Head of caudate nucleus (tissue), 42 donors: Measurements from ENCODE around the gene SYNE1.
"Not testable (repeated sequence)": the region's sequence is repeated elsewhere in the genome, so short reads cannot be mapped to it uniquely, and the experiment has no call there.

Experiments used
- DNase-seq, 42 donors: peaks; one replicate each; pipeline versions ENCODE4 v3.0.0 to v3.0.0-alpha.2; 2020 to 2021; ENCODE audit warnings: mixed read lengths in 7 of 42
- intact Hi-C: fragments of 100-400 bp; cut with DNase I; formaldehyde crosslinking; loops from one replicate; pipeline ENCODE4 v1.15.0; 2022

Gene SYNE1

GRCh38 chr6:152634773-152635172 lies 2.4 kb downstream of the SYNE1 start:
- intact Hi-C loops: loop anchor here (5.0 kb wide), 1 partner anchor 162 kb away; no protein-coding TSS in a partner anchor
- DNase-seq: peak in 21 of 42 donors; percentile 3 to 61 (median 16)

DNA sequence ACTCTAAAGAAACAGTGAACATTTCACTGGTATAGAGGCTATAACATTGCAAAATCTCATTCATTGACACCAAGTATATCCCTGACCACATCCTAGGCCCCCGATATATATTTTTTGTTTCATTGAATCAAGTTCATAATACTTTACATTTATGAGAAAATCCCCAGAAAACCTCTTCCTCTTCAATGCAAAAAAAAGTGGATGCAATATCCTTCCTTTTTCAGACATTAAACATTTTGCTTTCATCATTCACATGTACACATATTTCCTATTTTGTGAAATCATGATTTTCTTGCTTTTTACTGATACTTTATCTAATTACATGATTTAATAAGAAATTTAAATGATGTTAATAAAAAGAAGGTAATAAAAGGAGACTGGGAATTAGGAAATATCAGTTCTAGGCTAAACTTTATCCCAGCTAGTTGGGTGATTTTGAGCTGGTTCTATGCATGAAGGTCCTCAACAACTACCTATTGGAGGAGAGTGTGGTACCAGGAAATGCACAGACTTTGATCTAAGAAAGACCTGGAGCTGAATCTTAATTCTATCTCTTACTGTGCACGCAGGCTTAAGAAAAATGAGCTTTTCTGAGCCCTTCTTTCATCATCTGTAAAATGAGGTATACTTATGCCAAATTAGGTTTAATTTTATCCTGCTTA lies 4.9 kb downstream of the SYNE1 start:
- intact Hi-C loops: no loop called here
- DNase-seq: no peak

DNA sequence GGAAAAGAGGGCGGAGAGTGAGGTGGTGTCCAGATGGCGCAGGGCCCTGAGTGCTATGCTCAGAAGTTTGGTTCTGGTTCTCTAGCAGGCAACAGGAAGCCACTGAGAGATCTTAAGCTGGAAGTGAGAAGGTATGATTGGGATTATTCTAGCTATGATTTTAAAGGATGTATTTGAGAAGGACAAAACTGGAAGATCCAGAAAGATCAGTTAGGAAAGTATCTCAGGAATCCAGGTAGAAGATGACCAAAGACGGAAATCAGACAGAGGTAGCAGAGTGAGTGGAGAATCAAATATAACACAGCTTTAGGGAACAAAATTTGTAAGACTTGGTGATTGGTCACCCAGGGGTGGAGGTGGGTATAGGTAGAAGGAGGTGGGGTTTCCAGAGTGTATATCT lies 5.8 kb downstream of the SYNE1 start:
- intact Hi-C loops: no loop called here
- DNase-seq: no peak

DNA sequence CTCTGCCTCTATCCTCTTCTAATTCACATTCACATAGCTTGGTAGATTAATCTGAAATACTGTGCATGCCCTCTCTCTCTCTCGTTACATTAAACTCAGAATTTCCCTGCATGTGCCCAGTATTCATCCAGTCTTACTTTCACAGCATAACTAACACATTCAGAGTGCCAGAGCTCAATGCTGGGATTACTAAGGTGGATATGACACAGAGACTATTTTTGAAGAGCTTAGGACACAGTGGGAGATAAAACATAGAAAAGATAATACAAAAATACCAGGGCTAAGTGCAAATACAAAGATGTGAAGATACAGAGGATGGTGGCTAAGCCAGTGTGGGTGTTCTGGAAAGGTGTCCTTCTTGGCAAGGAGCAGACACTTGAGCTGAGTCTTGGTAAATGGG lies 6.3 kb downstream of the SYNE1 start:
- no peak for DNase-seq
- intact Hi-C loops: no loop called here

DNA sequence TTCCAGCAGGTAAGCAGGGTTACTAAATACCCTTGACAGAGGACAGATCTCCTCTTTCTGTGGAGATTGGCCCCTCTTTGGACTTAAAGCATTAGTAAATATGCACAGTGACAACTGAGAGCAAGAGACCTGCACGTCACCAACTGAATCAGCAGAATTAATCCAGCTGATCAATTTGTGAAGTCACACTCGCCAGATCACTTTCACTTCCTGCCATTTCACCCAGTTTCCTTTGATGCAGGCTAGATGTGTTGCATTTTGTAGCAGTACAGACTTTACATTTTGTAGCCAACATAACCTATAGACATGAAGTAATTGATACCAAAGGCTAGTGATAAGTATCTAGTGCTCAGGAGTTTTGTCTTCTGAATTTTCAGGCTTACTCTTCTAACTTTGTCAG lies 11.9 kb downstream of the SYNE1 start:
- DNase-seq: no peak
- intact Hi-C loops: no loop called here

DNA sequence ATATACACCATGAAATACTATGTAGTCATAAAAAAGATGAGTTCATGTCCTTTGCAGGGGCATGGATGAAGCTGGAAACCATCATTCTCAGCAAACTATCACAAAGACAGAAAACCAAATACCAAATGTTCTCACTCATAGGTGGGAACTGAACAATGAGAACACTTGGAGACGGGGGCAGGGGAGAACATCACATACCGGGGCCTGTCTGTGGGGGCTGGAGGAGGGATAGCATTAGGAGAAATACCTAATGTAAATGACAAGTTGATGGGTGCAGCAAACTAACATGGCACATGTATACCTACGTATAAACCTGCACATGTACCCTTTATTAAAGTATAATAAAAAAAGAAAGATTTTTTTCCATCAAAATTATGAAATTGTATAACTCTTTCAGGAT lies 22.4 kb downstream of the SYNE1 start:
- intact Hi-C loops: not testable (repeated sequence)
- DNase-seq: peak in 30 of 42 donors; percentile 7 to 70 (median 26)

DNA sequence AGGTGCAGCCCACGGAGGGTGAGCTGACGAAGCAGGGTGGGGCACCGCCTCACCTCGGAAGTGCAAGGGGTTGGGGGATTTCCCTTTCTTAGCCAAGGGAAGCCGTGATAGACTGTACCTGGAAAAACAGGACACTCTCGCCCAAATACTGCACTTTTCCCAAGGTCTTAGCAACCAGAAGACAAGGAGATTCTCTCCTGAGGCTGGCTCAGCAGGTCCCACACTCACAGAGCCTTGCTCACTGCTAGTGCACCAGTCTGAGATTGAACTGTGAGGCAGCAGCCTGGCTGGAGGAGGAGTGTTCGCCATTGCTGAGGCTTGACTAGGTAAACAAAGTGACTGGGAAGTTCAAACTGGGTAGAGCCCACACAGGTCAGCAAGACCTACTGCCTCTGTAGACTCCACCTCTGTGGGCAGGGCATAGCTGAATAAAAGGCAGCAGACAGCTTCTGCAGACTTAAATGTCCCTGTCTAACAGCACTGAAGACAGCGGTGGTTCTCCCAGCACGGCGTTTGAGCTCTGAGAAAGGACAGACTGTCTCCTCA lies 28.0 kb downstream of the SYNE1 start:
- intact Hi-C loops: no loop called here
- DNase-seq: no peak

DNA sequence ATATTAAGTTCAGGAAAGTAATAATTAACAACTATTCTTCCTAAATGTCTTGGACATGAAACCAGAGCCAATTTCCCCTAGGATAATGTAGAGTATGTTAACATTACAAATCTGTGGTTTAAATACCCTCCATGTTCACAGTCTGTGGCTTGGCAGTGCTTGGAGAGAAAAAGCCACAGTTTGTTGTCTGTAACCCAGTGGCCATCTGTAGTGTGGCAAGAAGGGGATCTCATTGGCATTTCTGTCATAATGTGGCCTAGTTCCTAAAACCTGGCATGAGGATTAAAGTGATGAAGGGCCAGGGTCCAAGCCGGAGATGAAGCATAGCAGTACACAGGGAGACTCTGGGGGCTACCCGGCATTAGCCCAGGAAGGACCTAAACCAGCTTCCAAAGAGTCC lies 31.2 kb downstream of the SYNE1 start:
- intact Hi-C loops: no loop called here
- peak in 2 of 42 donors; percentile 5 to 16 for DNase-seq

DNA sequence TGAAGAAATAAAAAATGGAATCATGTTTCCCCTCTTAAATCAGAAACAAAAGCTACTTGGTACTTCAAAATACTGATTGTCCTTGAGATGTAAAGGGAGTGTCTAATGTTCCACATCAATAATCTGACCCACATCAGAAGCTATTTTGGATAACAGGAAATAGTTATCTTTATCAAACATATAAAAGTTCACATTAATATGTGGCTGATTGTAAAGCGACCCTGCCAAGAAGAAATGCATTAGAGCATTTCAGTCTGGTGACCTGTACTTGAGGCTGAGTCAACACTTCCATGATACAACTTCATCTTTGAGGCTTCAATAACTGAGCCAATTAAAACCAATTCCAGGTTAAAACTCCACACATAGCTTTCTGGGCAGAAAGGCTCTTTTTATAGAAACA lies 31.8 kb downstream of the SYNE1 start:
- no peak for DNase-seq
- intact Hi-C loops: no loop called here

DNA sequence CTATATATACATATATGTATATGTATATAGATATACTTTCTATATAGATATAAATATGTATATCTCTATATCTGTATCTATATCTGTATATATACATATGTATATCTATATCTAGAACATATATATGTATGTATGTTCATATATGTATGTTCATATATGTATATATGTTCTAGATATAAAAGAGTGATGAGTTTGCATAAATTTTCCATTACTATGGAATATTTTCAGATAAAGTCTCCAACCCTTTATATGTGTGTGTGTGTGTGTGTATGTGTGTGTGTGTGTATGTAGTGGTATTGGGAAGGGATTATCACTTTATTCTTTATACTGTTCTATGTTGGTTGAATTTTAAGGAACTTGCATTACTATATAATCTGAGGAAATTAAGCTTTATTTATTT lies 33.3 kb downstream of the SYNE1 start:
- DNase-seq: no peak
- intact Hi-C loops: no loop called here

GRCh38 chr6:152600022-152600421 lies 37.1 kb downstream of the SYNE1 start:
- intact Hi-C loops: no loop called here
- DNase-seq: no peak

- intact Hi-C loops: no loop called here
- peak in 36 of 42 donors; percentile 3 to 81 (median 42) for DNase-seq
These were observed 38.1 kb downstream of the SYNE1 start for GRCh38 chr6:152598901-152599537.

- intact Hi-C loops: no loop called here
- no peak for DNase-seq
These were observed 38.7 kb downstream of the SYNE1 start for GRCh38 chr6:152598421-152598820.

- intact Hi-C loops: no loop called here
- DNase-seq: no peak
These were observed 40.4 kb downstream of the SYNE1 start for GRCh38 chr6:152596726-152597125.

GRCh38 chr6:152595499-152595898 lies 41.7 kb downstream of the SYNE1 start:
- peak in 2 of 42 donors; percentile 5 to 16 for DNase-seq
- intact Hi-C loops: no loop called here

GRCh38 chr6:152594701-152595100 lies 42.5 kb downstream of the SYNE1 start:
- no peak for DNase-seq
- intact Hi-C loops: no loop called here

DNA sequence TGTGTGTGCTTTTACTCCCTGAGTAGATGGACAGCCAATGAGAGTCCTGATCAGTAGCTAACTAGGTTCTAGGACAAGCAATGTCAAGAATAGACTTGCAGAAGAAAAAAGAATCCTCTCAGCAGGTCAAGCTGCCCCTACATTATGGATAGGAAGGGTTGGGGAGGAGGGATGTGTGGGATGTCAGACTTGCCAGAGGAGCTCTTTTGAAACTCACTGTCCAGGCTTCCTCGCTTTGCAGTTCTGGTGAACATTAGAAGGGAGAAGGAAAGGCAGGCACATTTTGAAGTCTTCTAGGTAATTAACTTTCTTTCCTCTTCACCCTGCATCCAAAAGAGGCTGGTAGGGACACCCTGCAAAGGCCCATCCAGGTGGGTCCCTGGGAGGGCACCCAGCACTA lies 48.7 kb downstream of the SYNE1 start:
- DNase-seq: no peak
- intact Hi-C loops: no loop called here

DNA sequence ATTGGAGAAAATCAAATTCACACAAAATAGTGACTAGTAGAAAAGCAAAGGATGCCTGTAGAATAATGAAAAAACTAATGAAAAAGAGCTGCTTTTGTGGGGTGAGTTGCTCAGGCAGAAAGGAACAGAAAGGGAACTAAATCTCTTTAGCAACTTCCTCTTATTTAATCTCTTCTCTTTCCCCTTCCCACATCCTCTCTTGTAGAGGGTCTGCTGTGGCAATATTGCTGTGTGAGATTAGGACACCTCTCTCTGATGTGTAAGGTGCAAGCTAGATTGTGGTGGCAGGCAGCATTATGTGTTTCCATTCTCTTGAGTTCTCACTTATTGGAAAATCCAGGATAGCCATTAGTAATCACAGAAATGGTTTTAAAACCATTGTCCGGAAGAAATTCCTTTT lies 49.7 kb downstream of the SYNE1 start:
- intact Hi-C loops: no loop called here
- DNase-seq: no peak

DNA sequence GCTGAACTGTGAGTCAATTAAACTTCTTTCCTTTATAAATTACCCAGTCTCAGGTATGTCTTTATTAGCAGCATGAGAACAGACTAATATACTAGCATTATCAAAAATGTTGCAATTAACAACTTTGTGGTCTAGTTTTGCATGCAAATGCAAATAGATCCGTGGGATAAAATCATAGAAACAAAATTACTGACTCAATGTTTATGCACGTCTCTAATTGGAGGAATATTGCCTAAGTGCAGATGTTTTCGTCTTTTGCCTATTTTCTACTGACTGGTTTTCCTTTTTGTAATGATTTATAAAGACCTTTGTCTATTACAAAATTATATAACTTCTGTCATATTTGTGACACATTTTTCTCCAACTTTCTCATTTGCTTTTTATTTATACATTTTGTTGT lies 51.9 kb downstream of the SYNE1 start:
- DNase-seq: no peak
- intact Hi-C loops: no loop called here

DNA sequence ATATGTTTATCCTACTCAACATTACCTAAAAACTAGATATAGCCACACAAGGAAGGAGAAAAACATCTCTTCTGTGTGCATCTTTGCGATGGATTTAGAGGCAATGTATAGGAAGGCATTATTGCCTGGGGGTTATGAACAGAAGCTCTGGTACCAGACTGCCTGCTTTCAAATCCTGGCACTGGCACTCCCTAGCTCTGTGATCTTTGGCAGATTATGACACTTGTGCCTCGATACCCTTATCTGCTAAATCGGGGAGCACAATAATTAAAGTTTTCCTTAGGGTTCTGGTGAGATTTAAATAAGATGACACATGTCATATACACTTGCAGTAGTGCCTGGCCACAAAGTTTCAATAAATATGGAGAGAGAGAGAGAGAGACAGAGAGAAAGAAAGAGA lies 53.3 kb downstream of the SYNE1 start:
- intact Hi-C loops: no loop called here
- no peak for DNase-seq

DNA sequence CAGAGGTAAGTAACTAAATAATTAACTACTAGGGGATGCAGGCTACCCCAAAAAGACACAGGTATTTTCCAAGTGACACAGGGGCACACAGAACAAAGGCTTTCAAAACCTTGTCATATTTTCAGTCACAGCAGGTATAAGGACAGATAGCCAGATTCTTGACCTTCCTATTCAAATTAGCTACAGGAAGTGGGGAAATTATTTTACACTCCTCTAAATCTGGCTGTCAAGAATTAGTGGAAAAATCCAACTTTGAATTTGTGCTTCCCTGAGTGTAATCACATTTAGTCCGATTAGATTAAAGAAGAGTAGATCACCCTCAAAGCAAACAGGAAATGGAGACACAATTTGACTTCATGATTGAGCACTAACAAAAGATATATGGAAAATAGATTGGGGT lies 60.6 kb downstream of the SYNE1 start:
- intact Hi-C loops: no loop called here
- no peak for DNase-seq
